ENCODE measurements around the gene KIDINS220.

DNA sequence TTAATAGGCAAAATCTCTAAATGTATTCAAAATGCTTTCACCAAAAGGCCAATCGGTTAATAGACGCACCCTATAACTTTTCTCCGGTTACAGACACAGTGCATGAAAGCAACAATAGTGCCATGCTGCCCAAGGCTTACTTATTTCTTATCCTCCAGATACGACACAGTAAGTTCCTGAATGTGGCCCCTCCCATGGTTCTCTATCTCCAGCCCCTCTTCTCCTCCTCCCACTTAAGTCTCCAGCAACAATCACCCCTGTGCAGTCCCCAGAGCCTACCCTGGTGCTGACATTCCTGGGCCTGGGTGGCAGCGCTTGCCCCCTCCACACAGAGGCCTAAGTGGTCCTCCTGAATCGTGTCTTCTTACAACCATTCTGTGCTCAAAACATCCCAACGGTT, 3.6 kb downstream of the KIDINS220 start:
- TF ChIP-seq CTCF (conservative IDR thresholded peaks at IDR 0.05; ENCODE audit: low read depth in 2 of 2) = no peak
- TF ChIP-seq EZH2 (IDR thresholded peaks at IDR 0.05; ENCODE audit: low read depth, unreplicated experiment) = no peak
- no peak for TF ChIP-seq POLR2AphosphoS5 (IDR thresholded peaks at IDR 0.05; ENCODE audit: low read depth)
- no peak for TF ChIP-seq STAT1 (IDR thresholded peaks at IDR 0.05; ENCODE audit: unreplicated experiment)
- TF ChIP-seq REST (IDR thresholded peaks at IDR 0.05; ENCODE audit: unreplicated experiment) = no peak
- TF ChIP-seq ZNF331 (CRISPR knock-in tag; IDR thresholded peaks at IDR 0.05; ENCODE audit: low read depth) = no peak
- TF ChIP-seq CREB1 (CRISPR knock-in tag; IDR thresholded peaks at IDR 0.05; ENCODE audit: low read depth) = no peak
- TF ChIP-seq EZH2phosphoT487 (IDR thresholded peaks at IDR 0.05; ENCODE audit: unreplicated experiment) = no peak
- TF ChIP-seq, protein P1, sequence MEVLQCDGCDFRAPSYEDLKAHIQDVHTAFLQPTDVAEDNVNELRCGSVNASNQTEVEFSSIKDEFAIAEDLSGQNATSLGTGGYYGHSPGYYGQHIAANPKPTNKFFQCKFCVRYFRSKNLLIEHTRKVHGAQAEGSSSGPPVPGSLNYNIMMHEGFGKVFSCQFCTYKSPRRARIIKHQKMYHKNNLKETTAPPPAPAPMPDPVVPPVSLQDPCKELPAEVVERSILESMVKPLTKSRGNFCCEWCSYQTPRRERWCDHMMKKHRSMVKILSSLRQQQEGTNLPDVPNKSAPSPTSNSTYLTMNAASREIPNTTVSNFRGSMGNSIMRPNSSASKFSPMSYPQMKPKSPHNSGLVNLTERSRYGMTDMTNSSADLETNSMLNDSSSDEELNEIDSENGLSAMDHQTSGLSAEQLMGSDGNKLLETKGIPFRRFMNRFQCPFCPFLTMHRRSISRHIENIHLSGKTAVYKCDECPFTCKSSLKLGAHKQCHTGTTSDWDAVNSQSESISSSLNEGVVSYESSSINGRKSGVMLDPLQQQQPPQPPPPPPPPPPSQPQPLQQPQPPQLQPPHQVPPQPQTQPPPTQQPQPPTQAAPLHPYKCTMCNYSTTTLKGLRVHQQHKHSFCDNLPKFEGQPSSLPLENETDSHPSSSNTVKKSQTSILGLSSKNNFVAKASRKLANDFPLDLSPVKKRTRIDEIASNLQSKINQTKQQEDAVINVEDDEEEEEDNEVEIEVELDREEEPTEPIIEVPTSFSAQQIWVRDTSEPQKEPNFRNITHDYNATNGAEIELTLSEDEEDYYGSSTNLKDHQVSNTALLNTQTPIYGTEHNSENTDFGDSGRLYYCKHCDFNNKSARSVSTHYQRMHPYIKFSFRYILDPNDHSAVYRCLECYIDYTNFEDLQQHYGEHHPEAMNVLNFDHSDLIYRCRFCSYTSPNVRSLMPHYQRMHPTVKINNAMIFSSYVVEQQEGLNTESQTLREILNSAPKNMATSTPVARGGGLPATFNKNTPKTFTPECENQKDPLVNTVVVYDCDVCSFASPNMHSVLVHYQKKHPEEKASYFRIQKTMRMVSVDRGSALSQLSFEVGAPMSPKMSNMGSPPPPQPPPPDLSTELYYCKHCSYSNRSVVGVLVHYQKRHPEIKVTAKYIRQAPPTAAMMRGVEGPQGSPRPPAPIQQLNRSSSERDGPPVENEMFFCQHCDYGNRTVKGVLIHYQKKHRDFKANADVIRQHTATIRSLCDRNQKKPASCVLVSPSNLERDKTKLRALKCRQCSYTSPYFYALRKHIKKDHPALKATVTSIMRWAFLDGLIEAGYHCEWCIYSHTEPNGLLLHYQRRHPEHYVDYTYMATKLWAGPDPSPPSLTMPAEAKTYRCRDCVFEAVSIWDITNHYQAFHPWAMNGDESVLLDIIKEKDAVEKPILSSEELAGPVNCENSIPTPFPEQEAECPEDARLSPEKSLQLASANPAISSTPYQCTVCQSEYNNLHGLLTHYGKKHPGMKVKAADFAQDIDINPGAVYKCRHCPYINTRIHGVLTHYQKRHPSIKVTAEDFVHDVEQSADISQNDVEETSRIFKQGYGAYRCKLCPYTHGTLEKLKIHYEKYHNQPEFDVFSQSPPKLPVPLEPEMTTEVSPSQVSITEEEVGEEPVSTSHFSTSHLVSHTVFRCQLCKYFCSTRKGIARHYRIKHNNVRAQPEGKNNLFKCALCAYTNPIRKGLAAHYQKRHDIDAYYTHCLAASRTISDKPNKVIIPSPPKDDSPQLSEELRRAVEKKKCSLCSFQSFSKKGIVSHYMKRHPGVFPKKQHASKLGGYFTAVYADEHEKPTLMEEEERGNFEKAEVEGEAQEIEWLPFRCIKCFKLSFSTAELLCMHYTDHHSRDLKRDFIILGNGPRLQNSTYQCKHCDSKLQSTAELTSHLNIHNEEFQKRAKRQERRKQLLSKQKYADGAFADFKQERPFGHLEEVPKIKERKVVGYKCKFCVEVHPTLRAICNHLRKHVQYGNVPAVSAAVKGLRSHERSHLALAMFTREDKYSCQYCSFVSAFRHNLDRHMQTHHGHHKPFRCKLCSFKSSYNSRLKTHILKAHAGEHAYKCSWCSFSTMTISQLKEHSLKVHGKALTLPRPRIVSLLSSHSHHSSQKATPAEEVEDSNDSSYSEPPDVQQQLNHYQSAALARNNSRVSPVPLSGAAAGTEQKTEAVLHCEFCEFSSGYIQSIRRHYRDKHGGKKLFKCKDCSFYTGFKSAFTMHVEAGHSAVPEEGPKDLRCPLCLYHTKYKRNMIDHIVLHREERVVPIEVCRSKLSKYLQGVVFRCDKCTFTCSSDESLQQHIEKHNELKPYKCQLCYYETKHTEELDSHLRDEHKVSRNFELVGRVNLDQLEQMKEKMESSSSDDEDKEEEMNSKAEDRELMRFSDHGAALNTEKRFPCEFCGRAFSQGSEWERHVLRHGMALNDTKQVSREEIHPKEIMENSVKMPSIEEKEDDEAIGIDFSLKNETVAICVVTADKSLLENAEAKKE (CRISPR knock-in tag; IDR thresholded peaks at IDR 0.05) = no peak
- TF ChIP-seq JUNB (IDR thresholded peaks at IDR 0.05; ENCODE audit: unreplicated experiment) = no peak
- TF ChIP-seq, protein P2, sequence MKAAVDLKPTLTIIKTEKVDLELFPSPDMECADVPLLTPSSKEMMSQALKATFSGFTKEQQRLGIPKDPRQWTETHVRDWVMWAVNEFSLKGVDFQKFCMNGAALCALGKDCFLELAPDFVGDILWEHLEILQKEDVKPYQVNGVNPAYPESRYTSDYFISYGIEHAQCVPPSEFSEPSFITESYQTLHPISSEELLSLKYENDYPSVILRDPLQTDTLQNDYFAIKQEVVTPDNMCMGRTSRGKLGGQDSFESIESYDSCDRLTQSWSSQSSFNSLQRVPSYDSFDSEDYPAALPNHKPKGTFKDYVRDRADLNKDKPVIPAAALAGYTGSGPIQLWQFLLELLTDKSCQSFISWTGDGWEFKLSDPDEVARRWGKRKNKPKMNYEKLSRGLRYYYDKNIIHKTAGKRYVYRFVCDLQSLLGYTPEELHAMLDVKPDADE (IDR thresholded peaks at IDR 0.05) = no peak
- TF ChIP-seq NANOG (IDR thresholded peaks at IDR 0.05; ENCODE audit: borderline replicate concordance) = no peak

All from GM23338 (cell line).